Stimulated activated CD8-positive, alpha-beta memory T cell treated with anti-CD3 and anti-CD28 coated beads, Interleukin-15, amount 100 ng/mL, for 48 hours (primary cell): ENCODE measurements around the gene HADHA.
"Not testable (repeated sequence)": the region's sequence is repeated elsewhere in the genome, so short reads cannot be mapped to it uniquely, and the experiment has no call there.

Source experiments
- DNase-seq, 2 donors: peaks; one replicate each; pipeline ENCODE4 v3.0.0-alpha.2; 2020; ENCODE audit warnings: low read depth in 2 of 2

HADHA gene

GRCh38 chr2:26244309-26245230 lies at the start of gene HADHA, which contains the start of gene HADHB:
HADHA (minus strand) TSS chr2:26244632; CDS start chr2:26244596, 36 bp downstream.
HADHB (plus strand) TSS chr2:26244939; CDS start chr2:26254255, 9,316 bp downstream.
- peak; percentile 77 to 81 for DNase-seq

GRCh38 chr2:26292646-26293045 lies 48.2 kb upstream of the HADHA start:
- DNase-seq, result no peak

GRCh38 chr2:26290001-26290400 lies 45.6 kb upstream of the HADHA start:
- DNase-seq, result no peak

GRCh38 chr2:26285931-26286330 lies 41.5 kb upstream of the HADHA start:
- no peak for DNase-seq

- no peak for DNase-seq
Observed at GRCh38 chr2:26284132-26284531, 39.7 kb upstream of the HADHA start.

- DNase-seq, result no peak
Observed at GRCh38 chr2:26283606-26284005, 39.2 kb upstream of the HADHA start.

- no peak for DNase-seq
Observed at GRCh38 chr2:26281226-26281625, 36.8 kb upstream of the HADHA start.

- DNase-seq, result no peak
Observed at GRCh38 chr2:26279886-26280285, 35.5 kb upstream of the HADHA start.

GRCh38 chr2:26276484-26277227 lies 32.2 kb upstream of the HADHA start:
- DNase-seq, result no peak

GRCh38 chr2:26274058-26274613 lies 29.7 kb upstream of the HADHA start:
- DNase-seq, result no peak

- no peak for DNase-seq
Observed at GRCh38 chr2:26273501-26273900, 29.1 kb upstream of the HADHA start.

- no peak for DNase-seq
Observed at GRCh38 chr2:26270373-26270772, 25.9 kb upstream of the HADHA start.

- DNase-seq, result no peak
Observed at GRCh38 chr2:26269571-26270158, 25.2 kb upstream of the HADHA start.

- DNase-seq, result not testable (repeated sequence)
Observed at GRCh38 chr2:26268670-26269385, 24.4 kb upstream of the HADHA start.

GRCh38 chr2:26268213-26268612 lies 23.8 kb upstream of the HADHA start:
- no peak for DNase-seq

- DNase-seq, result not testable (repeated sequence)
Observed at GRCh38 chr2:26258836-26259235, 14.4 kb upstream of the HADHA start.

GRCh38 chr2:26255759-26256384 lies 11.4 kb upstream of the HADHA start:
- DNase-seq, result no peak

GRCh38 chr2:26251893-26252292 lies 7.5 kb upstream of the HADHA start:
- DNase-seq, result no peak

- no peak for DNase-seq
Observed at GRCh38 chr2:26249625-26250024, 5.2 kb upstream of the HADHA start.

- DNase-seq, result no peak
Observed at GRCh38 chr2:26246818-26247217, 2.4 kb upstream of the HADHA start.

- DNase-seq, result no peak
Observed at GRCh38 chr2:26245810-26246209, 1.4 kb upstream of the HADHA start.
